Activated naive CD8-positive, alpha-beta T cell treated with anti-CD3 and anti-CD28 coated beads for 36 hours (primary cell): ENCODE data around the gene GATC. TPM values are rescaled to one million over a fixed set of nuclear protein-coding genes. Genes with fewer than 3 reads are reported as not detected.

Experiments used
- DNase-seq: peaks from one replicate; pipeline ENCODE4 v3.0.0; 2021
- H3K27ac Mint-ChIP-seq: one replicate; pipeline ENCODE4 v1.8.0; 2022; ENCODE audit warnings: mild to moderate bottlenecking, moderate library complexity, mixed read lengths
- H3K27me3 Mint-ChIP-seq: one replicate; pipeline ENCODE4 v1.8.0; 2022; ENCODE audit warnings: mild to moderate bottlenecking, mixed read lengths
- H3K36me3 Mint-ChIP-seq: one replicate; pipeline ENCODE4 v1.8.0; 2021; ENCODE audit warnings: mild to moderate bottlenecking, mixed read lengths
- H3K4me1 Mint-ChIP-seq: one replicate; pipeline ENCODE4 v1.8.0; 2021; ENCODE audit warnings: mixed read lengths
- H3K4me3 Mint-ChIP-seq: one replicate; pipeline ENCODE4 v1.8.0; 2022; ENCODE audit warnings: mild to moderate bottlenecking, moderate library complexity, mixed read lengths
- H3K9me3 Mint-ChIP-seq: one replicate; pipeline ENCODE4 v1.8.0; 2022; ENCODE audit warnings: mixed read lengths
- total RNA-seq, 2 experiments: library from RNA; stranded (reverse); gene quantifications; one replicate each; pipeline ENCODE4 v1.2.3, GENCODE V29; 2021

GATC gene, protein sequence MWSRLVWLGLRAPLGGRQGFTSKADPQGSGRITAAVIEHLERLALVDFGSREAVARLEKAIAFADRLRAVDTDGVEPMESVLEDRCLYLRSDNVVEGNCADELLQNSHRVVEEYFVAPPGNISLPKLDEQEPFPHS
- 10 to 100 TPM; 25.0 to 30.5 TPM for total RNA-seq

DNA sequence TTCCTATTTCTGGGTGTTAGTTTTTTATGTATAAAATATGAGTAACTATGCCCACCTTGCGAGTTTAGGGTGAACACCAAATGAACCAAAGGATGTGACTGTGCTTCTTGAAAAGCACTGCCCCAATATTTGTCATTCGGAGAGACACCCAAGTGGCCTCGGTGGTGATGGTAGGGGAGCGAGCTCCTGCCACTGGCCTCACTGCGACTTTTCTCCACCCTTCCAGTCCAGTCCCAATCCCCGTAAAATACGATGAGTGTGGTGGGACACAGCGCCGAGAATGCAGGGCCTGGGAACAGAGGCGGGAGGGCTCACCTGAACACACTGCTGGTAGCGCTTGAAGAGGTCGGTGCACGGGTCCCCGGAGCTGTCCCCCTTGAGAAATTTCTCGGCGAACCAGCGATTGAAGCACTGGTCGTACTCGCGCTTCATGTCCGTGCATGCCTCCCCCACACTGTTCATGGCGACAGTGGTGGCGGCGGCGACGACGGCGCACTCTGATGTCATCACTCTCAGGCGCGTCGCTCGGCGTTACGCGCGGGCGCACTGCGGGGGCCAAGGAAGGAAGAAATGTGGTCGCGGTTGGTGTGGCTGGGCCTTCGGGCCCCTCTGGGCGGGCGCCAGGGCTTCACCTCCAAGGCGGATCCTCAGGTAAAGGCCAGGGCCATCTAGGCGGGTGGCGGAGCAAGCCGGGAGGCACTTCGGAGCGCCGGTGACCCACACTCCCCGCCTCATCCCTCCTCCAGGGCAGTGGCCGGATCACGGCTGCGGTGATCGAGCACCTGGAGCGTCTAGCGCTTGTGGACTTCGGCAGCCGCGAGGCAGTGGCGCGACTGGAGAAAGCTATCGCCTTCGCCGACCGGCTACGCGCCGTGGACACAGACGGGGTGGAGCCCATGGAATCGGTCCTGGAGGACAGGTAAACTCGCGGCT is at the start of gene GATC, which contains the start of gene TRIAP1:
Gene GATC, plus strand, starts transcription at position 534 of the 933 bp plus-strand sequence. Its CDS starts 37 bp downstream, at position 571.
Gene TRIAP1, minus strand, starts transcription at position 474 of the 933 bp plus-strand sequence. Its CDS starts 12 bp downstream, at position 462.
- no peaks in the 10 kb centered on the region for H3K9me3 Mint-ChIP-seq
- peaks cover 36% of the 10 kb centered on the region for H3K4me1 Mint-ChIP-seq
- H3K4me3 Mint-ChIP-seq, result peak within 1 kb of the TSS; percentile 95
- no peaks in the 10 kb centered on the region for H3K27me3 Mint-ChIP-seq
- H3K27ac Mint-ChIP-seq, result peak within 1 kb of the TSS; percentile 95
- DNase-seq, result peak; percentile 91
- H3K36me3 Mint-ChIP-seq, result peaks cover 31% of the 10 kb centered on the region

DNA sequence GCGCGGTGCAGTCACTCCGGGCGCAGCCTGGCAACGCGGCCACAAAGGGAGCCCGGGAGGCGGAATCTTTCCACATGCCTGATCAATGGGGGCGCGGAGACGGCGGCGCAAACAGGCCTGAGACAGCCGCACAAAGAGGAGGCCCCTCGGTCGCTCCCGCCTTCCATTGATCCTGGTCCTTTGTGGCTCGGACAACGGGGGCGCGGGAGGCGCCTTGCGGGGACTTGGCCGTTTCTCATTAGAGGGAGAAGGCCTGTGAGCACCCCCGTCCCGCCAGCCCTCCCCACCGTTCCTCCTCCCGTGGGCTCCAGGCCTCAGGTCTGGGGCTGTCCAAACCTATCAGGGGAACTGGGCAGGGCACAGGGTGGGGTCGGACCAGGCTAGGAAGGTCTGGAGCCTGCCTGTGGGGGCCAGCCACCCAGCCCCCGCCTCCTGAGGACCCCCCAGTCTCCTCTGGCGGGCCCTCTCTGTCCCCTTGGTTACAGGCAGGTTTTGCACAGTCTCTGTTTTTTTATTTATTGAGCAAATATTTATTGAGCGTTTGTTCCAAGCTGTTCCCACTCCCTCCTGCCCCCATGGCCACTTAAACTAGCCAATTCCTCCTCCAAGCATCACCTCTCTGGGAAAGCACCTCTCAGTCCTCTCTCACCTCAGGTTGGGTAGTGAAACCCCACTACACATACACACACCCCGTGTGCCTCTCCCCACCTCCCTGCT is 48.3 kb upstream of the GATC start:
- H3K4me1 Mint-ChIP-seq, result peaks cover 8% of the 10 kb centered on the region
- no peak overlapping the region for H3K4me3 Mint-ChIP-seq
- H3K27me3 Mint-ChIP-seq, result peaks cover 44% of the 10 kb centered on the region
- no peak overlapping the region for H3K27ac Mint-ChIP-seq
- H3K36me3 Mint-ChIP-seq, result no peaks in the 10 kb centered on the region
- no peaks in the 10 kb centered on the region for H3K9me3 Mint-ChIP-seq
- no peak for DNase-seq

DNA sequence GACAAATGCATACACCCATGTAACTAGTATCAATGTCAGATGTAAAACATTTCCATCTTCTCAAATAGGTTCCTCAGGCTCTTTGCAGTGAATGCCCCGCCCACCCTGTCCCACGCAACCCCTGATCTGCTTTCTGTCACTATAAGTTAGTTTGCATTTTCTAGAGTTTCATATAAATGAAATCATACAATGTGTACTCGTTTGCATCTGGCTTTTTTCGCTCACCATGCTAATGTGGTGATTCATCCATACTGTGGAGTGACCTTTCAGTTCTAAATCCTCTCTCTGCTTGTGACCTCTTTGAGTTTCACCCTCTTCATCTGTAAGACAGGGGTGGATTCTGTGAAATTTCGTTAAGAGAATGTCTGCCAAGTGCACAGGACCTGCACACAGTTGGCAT is 46.7 kb upstream of the GATC start:
- DNase-seq, result no peak
- Mint-ChIP-seq H3K9me3 (no peaks in the 10 kb centered on the region), H3K4me1 (peaks cover 8% of the 10 kb centered on the region), H3K4me3 (no peak overlapping the region), H3K27me3 (peaks cover 38% of the 10 kb centered on the region), H3K27ac (no peak overlapping the region), H3K36me3 (no peaks in the 10 kb centered on the region)

DNA sequence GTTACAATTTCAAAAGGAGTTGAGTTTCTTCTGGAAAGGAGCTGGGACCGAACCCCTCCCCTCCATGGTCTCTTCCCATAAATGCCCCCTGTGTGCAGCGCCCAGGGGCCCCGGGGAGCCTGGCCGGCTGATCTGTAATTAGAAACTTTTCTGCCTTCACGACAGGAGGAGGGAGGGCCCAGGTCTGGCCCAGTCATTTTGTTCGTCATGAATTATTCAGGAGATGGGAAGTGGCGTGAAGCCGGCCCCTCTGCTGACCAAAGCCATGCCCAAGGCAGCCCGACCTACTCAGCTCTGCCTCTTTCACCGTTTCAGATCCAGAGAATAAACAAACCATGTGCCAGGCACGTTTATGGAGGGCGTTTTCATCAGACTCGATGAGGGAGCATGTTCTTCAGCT is 44.0 kb upstream of the GATC start:
- Mint-ChIP-seq H3K36me3 (no peaks in the 10 kb centered on the region), H3K27ac (no peak overlapping the region)

DNA sequence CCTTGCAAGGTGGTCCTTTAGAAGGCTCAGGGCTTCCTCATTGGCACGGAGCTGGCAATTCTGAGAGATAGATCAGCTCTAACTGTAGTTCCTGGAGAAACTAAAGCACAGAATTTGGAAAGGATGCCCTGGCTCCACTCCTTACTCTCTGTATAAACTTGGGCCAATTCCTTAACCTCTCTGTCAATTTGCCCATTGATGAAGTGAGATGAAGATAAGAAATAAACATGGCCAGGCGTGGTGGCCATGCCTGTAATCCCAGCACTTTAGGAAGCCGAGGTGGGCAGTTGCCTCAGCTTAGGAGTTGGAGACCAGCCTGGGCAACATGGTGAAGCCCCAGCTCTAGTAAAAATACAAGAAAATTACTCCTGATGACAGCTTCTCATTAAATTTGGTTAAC is 42.4 kb upstream of the GATC start:
- no peak for DNase-seq
- Mint-ChIP-seq H3K27me3 (peaks cover 10% of the 10 kb centered on the region), H3K9me3 (no peaks in the 10 kb centered on the region), H3K36me3 (no peaks in the 10 kb centered on the region), H3K4me1 (peaks cover 6% of the 10 kb centered on the region), H3K27ac (no peak overlapping the region), H3K4me3 (no peak overlapping the region)

More for the DNA sequence above, 44.0 kb upstream of the GATC start:
- Mint-ChIP-seq H3K9me3 (no peaks in the 10 kb centered on the region), H3K27me3 (peaks cover 15% of the 10 kb centered on the region), H3K4me1 (peaks cover 6% of the 10 kb centered on the region), H3K4me3 (no peak overlapping the region)
- no peak for DNase-seq

DNA sequence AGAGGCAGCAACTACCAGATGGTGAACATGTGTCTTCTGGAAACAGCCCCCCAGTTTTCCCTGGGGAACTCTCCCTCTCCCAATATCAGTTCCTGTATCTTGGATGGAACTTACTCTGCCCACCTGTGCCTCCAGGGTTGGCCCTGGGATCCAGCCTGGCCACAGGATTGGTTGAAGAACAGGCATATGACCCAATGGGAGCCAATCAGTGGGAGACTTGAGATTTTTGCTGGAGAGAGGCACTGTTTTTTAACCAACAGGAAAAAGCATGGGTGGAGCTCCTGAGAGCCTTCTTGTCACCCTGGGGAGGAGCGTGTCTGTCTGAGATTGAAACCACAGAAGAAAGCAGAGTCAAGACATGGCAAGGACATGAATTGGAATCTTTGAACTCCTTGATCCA is 42.0 kb upstream of the GATC start:
- Mint-ChIP-seq H3K4me3 (no peak overlapping the region), H3K27me3 (peaks cover 10% of the 10 kb centered on the region), H3K27ac (no peak overlapping the region), H3K36me3 (no peaks in the 10 kb centered on the region), H3K9me3 (no peaks in the 10 kb centered on the region), H3K4me1 (peaks cover 5% of the 10 kb centered on the region)
- DNase-seq, result no peak

DNA sequence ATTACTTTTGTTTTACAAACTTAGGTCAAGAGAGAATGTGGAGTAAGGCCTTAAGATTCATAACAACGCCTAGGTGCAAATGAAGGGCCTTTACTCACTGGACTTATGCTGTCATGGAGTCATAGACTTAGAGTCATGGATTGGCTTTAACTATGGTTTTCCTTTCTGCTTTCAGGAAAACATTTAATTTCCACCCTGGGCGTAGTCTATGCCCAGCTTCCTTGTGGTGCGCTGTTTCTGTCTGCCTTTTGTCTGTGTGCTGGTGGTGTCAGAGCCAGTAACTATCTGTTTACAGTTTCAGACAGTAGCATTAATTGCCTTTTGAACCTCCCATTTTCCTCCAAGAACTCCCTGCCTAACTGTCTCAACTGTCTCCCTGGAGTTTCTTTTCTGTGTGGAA is 40.2 kb upstream of the GATC start:
- no peaks in the 10 kb centered on the region for H3K4me1 Mint-ChIP-seq
- no peaks in the 10 kb centered on the region for H3K9me3 Mint-ChIP-seq
- no peak overlapping the region for H3K27ac Mint-ChIP-seq
- DNase-seq, result no peak
- no peak overlapping the region for H3K4me3 Mint-ChIP-seq
- H3K27me3 Mint-ChIP-seq, result peaks cover 10% of the 10 kb centered on the region
- H3K36me3 Mint-ChIP-seq, result no peaks in the 10 kb centered on the region

DNA sequence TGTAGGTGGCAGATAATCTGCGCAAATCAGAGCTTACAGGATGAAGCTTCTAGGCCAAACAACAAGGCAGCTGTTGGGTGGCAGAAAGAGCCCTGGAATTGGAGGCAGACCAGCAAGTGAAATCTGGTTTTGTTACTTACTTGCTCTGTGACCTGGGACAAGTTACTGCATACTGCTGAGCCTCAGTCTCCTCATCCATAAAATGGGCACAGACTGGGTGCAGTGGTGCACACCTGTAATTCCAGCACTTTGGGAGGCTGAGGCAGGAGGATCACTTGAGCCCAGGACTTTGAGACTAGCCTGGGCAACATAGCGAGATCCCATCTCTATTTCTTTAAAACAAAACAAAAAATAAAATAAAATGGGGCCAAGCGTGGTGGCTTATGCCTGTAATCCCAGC is 39.7 kb upstream of the GATC start:
- no peaks in the 10 kb centered on the region for H3K36me3 Mint-ChIP-seq
- no peaks in the 10 kb centered on the region for H3K4me1 Mint-ChIP-seq
- no peak overlapping the region for H3K27ac Mint-ChIP-seq
- H3K27me3 Mint-ChIP-seq, result peaks cover 10% of the 10 kb centered on the region
- no peak for DNase-seq
- H3K4me3 Mint-ChIP-seq, result no peak overlapping the region
- H3K9me3 Mint-ChIP-seq, result no peaks in the 10 kb centered on the region

DNA sequence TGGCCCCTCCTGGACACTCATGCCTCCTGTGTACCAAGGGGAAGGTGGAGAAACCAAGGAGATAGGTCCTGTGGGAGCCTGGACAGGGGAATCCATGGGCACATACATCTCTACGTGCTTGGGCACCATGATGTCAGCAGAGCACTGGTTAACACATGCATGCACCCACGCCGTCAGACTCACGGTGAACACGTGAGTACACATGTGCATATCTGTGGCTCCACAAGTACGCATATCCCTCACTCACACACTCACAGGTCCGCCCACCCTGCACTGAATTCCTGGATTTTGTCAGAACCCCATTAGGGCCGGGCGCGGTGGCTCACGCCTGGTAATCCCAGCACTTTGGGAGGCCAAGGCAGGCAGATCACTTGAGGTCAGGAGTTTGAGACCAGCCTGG is 37.5 kb upstream of the GATC start:
- Mint-ChIP-seq H3K4me3 (no peak overlapping the region), H3K27me3 (no peaks in the 10 kb centered on the region), H3K4me1 (no peaks in the 10 kb centered on the region), H3K9me3 (no peaks in the 10 kb centered on the region), H3K36me3 (no peaks in the 10 kb centered on the region), H3K27ac (no peak overlapping the region)
- DNase-seq, result no peak

DNA sequence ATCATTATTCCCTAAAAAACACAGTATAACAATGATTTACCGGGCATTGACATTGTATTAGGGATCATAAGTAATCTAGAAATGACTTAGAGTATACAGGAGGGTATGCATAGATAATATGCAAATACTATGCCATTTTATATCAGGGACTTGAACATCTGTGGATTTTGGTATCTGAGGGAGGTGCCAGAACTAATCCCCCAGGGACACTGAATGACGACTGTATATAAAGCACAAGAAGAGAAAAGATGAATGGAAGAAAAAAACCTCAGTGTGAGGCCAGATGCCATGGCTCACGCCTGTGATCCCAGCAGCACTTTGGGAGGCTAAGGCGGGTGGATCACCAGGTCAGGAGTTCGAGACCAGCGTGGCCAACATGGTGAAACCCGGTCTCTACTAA is 33.8 kb upstream of the GATC start:
- Mint-ChIP-seq H3K4me3 (no peak overlapping the region), H3K27me3 (peaks cover 5% of the 10 kb centered on the region), H3K9me3 (no peaks in the 10 kb centered on the region), H3K36me3 (no peaks in the 10 kb centered on the region), H3K27ac (no peak overlapping the region), H3K4me1 (no peaks in the 10 kb centered on the region)
- no peak for DNase-seq

DNA sequence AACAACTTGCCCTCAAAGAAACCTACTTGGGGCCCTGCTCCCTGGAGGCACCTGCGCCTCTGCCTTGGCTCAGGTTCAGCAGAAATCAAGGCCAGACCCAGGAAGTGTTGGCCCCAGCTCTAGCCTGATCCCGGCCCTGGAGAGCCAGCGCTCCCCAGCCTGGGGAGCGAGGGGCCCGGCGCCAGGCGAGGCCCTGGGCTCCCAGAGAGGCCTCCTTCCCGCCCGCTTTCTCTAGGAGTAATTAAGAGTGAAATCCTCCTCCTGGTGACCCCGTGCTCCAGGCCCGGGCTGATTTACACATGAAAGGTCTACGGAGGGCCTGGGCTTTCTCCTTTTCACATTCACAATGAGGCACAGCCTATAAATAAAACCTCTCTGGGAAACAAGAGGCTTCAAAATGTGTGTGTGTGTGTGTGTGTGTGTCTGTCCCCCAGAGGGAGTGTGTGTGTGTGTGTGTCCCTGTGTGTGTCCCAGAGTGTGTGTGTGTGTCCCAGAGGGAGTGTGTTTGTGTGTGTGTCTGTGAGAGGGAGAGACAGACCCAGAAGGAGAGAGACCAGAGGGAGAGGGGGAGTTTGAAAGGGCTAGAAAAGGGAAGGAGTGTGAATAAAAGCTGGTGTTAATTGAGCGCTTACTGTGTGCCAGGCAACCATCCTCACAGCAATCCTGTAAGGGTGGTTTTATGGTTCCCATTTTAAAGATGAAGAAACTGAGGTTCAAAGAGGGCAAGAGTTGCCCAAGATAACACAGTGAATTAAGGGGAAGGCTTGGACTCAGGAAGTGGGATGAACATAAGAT is 32.1 kb upstream of the GATC start:
- no peak for DNase-seq
- no peaks in the 10 kb centered on the region for H3K4me1 Mint-ChIP-seq
- no peak overlapping the region for H3K4me3 Mint-ChIP-seq
- H3K27me3 Mint-ChIP-seq, result peaks cover 5% of the 10 kb centered on the region
- no peaks in the 10 kb centered on the region for H3K36me3 Mint-ChIP-seq
- peak overlapping the region; percentile 69 for H3K27ac Mint-ChIP-seq
- no peaks in the 10 kb centered on the region for H3K9me3 Mint-ChIP-seq

DNA sequence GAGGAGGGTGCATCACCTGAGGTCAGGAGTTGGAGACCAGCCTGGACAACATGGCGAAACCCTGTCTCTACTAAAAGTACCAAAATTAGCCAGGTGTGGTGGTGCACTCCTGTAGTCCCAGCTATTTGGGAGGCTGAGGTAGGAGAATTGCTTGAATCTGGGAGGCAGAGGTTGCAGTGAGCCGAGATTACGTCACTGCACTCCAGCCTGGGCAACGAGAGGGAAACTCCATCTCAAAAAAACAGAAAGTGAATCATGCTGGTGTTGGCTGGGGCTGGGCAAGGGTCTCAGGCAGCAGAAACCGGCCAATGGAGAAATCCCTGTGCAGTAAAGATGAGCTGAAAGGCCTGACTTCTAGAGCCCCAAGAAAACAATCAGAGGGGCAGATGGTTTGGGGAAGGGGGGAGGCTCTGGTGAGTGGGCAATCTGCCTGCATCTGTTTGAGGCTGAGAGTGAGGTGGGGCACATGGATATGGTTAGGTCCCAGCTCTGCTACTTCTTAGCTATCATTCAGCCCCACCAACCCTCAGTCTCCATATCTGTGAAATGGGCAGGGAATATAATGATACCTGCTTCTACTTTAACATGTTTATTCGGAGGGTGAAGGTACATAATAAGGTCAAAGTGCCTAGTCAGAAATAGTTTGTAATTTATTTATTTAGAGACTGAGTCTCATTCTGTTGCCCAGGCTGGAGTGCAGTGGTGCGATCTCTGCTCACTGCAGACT is 29.6 kb upstream of the GATC start:
- H3K9me3 Mint-ChIP-seq, result no peaks in the 10 kb centered on the region
- DNase-seq, result no peak
- H3K27me3 Mint-ChIP-seq, result peaks cover 5% of the 10 kb centered on the region
- no peak overlapping the region for H3K27ac Mint-ChIP-seq
- H3K4me1 Mint-ChIP-seq, result no peaks in the 10 kb centered on the region
- H3K36me3 Mint-ChIP-seq, result no peaks in the 10 kb centered on the region
- no peak overlapping the region for H3K4me3 Mint-ChIP-seq

DNA sequence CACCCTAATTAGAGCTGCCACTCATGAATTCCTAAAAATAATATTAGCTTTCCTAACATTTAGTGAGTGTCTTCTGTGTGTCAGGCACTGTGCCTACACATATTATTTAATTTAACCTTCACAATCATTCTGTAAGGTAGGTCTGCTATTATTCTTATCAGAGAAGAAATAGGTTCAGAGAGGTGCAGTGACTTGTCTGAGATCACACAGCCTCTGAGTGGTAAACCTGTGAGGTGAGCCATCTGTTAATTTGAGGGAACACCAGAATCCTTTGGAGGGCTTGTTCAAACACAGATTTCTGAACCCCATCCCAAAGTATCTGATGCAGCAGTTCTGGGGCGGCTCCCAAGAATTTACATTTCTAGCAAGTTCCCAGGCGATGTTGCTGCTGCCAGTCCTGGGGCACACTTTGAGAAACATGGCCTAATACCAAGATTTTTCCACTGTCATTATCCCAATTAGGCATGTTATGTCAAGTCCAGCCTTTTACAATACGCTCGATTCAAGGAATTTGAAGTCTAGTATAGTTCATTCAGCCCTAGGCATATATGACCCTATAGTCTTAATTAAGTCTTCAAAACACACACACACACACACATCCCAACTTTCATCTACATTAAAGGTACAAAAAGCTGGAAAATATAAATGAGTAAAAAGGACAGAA is 28.2 kb upstream of the GATC start:
- Mint-ChIP-seq H3K36me3 (no peaks in the 10 kb centered on the region), H3K9me3 (no peaks in the 10 kb centered on the region), H3K27me3 (peaks cover 5% of the 10 kb centered on the region), H3K4me1 (no peaks in the 10 kb centered on the region), H3K27ac (no peak overlapping the region), H3K4me3 (no peak overlapping the region)
- no peak for DNase-seq

DNA sequence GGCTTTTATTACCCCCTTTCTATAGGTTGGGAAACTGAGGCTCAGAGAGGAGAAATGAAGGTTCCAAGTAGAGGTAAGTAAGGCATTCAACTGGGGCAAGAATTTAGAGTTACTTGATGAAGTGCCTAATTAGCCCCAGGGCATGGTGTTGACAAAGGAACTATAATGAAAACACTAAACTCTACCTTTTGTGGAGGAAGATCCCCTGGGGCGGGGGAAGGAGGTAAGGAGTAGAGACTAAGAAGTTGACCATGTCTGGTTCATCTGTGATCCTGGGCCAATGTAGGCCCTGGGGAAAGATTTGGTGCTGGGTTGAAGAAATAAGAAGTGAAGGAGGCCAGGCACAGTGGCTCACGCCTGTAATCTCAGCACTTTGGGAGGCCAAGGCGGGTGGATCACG is 24.5 kb upstream of the GATC start:
- Mint-ChIP-seq H3K27me3 (no peaks in the 10 kb centered on the region), H3K36me3 (no peaks in the 10 kb centered on the region), H3K4me1 (no peaks in the 10 kb centered on the region), H3K27ac (no peak overlapping the region), H3K4me3 (no peak overlapping the region), H3K9me3 (no peaks in the 10 kb centered on the region)
- no peak for DNase-seq
